H1 (cell line): ENCODE data around the gene DNM2. TPM values are rescaled to one million over a fixed set of nuclear protein-coding genes. Genes with fewer than 3 reads are reported as not detected.

Source experiments
- CTCF ChIA-PET: fragments of 300-600 bp; sonication (Branson Sonifier 250); formaldehyde crosslinking; loops from one replicate; lab custom pipeline; 2021; ENCODE audit not compliant: partially characterized antibody; lab: Charles Lee
- POLR2A ChIA-PET: fragments of 300-600 bp; sonication (Branson Sonifier 250); formaldehyde crosslinking; loops from one replicate; lab custom pipeline; 2021; ENCODE audit warnings: inconsistent platforms; ENCODE audit not compliant: partially characterized antibody; lab: Charles Lee
- DNase-seq, 2 experiments: peaks; one replicate each; pipeline versions ENCODE4 v3.0.0 to v3.0.0-alpha.2; 2010 to 2022; ENCODE audit warnings: low spot score in 2 of 2, low read depth in 1 of 2, mixed read lengths in 1 of 2
- FAIRE-seq: peaks from 2 replicates; lab custom pipeline; 2011; peaks lifted over from hg19 to GRCh38; lab: Jason Lieb, UNC
- H2AFZ ChIP-seq: 2 replicates; pipeline ENCODE4 v1.8.1; 2012; ENCODE audit warnings: low read length, inconsistent platforms
- H2AK5ac ChIP-seq: 2 replicates; pipeline ENCODE4 v1.6.1; 2013; ENCODE audit warnings: low read depth, low read length
- H2BK120ac ChIP-seq: replicated peaks from 2 replicates; pipeline ENCODE3; 2013; ENCODE audit warnings: low read depth, low read length, inconsistent platforms
- H2BK12ac ChIP-seq: 2 replicates; pipeline ENCODE4 v1.6.1; 2013; ENCODE audit warnings: low read depth, low read length
- H2BK15ac ChIP-seq: 2 replicates; pipeline ENCODE4 v1.6.1; 2013; ENCODE audit warnings: low read length
- H2BK20ac ChIP-seq: 2 replicates; pipeline ENCODE4 v1.6.1; 2013; ENCODE audit warnings: low read length
- H2BK5ac ChIP-seq: 2 replicates; pipeline ENCODE4 v1.6.1; 2013; ENCODE audit warnings: low read depth, low read length
- H3K14ac ChIP-seq: 2 replicates; pipeline ENCODE4 v1.6.1; 2013; ENCODE audit warnings: inconsistent platforms; ENCODE audit not compliant: insufficient read length
- H3K18ac ChIP-seq: 2 replicates; pipeline ENCODE4 v1.6.1; 2013; ENCODE audit warnings: low read length; ENCODE audit errors: extremely low read depth
- H3K23ac ChIP-seq: 2 replicates; pipeline ENCODE4 v1.6.1; 2013; ENCODE audit warnings: inconsistent platforms; ENCODE audit not compliant: insufficient read length
- H3K23me2 ChIP-seq: 2 replicates; pipeline ENCODE4 v1.6.1; 2013; ENCODE audit warnings: low read depth, low read length
- H3K27ac ChIP-seq: 2 replicates; pipeline ENCODE4 v1.6.1; 2011; ENCODE audit warnings: low read depth, low read length, inconsistent platforms
- H3K27me3 ChIP-seq, 4 experiments: replicated peaks in 1 of 4; 1 replicate in 1 of 4; 2 replicates in 3 of 4; pipeline versions ENCODE4 v1.6.1 to v1.8.1; 2011 to 2013; ENCODE audit warnings: low read length in 3 of 4, mild to moderate bottlenecking in 3 of 4, inconsistent platforms in 2 of 4, mixed read lengths in 2 of 4, moderate library complexity in 1 of 4; ENCODE audit not compliant: control insufficient read depth in 3 of 4, insufficient read depth in 3 of 4; ENCODE audit errors: extremely low read depth in 1 of 4
- H3K36me3 ChIP-seq, 4 experiments: 2 replicates each; pipeline versions ENCODE4 v1.6.1 to v1.8.1; 2011 to 2013; ENCODE audit warnings: mild to moderate bottlenecking in 4 of 4, low read length in 3 of 4, moderate library complexity in 2 of 4, control low read depth in 1 of 4, inconsistent platforms in 1 of 4; ENCODE audit not compliant: insufficient read depth in 4 of 4, control insufficient read depth in 2 of 4
- H3K4ac ChIP-seq: replicated peaks from 2 replicates; pipeline ENCODE3; 2013; ENCODE audit warnings: low read length, low read depth, mixed read lengths, inconsistent platforms; ENCODE audit not compliant: insufficient read length
- H3K4me1 ChIP-seq, 4 experiments: replicated peaks in 1 of 4; 1 replicate in 1 of 4; 2 replicates in 3 of 4; pipeline versions ENCODE4 v1.6.1 to v1.8.1; 2011 to 2013; ENCODE audit warnings: low read length in 3 of 4, inconsistent platforms in 2 of 4, mixed read lengths in 1 of 4; ENCODE audit not compliant: insufficient read depth in 4 of 4, control insufficient read depth in 3 of 4
- H3K4me2 ChIP-seq, 2 experiments: 2 replicates each; pipeline versions ENCODE4 v1.6.1 to v1.8.1; 2011 to 2013; ENCODE audit warnings: low read depth in 2 of 2, low read length in 2 of 2, control low read depth in 1 of 2, inconsistent platforms in 1 of 2, mild to moderate bottlenecking in 1 of 2; ENCODE audit not compliant: insufficient read depth in 1 of 2
- H3K4me3 ChIP-seq, 4 experiments: fragments of 200-600, 300-600 bp in 1 of 4; sonication (generic), shearing (Covaris generic), sonication (Bioruptor Twin) in 1 of 4; 2 replicates each; pipeline versions ENCODE4 v1.5.1 to v1.8.1; 2011 to 2016; ENCODE audit warnings: low read length in 4 of 4, low read depth in 3 of 4, control low read depth in 2 of 4, inconsistent platforms in 2 of 4, mild to moderate bottlenecking in 2 of 4, mixed read lengths in 1 of 4, moderate library complexity in 1 of 4; ENCODE audit not compliant: insufficient read depth in 2 of 4; ENCODE audit errors: extremely low read depth in 1 of 4
- H3K56ac ChIP-seq: replicated peaks from 2 replicates; pipeline ENCODE3; 2013; ENCODE audit warnings: low read depth, mild to moderate bottlenecking, mixed read lengths, low read length, inconsistent platforms; ENCODE audit not compliant: insufficient read length
- H3K79me1 ChIP-seq: 2 replicates; pipeline ENCODE4 v1.6.1; 2013; ENCODE audit warnings: low read depth, low read length, control low read depth
- H3K79me2 ChIP-seq, 2 experiments: 2 replicates each; pipeline versions ENCODE4 v1.6.1 to v1.8.1; 2012 to 2013; ENCODE audit warnings: low read length in 2 of 2, mild to moderate bottlenecking in 2 of 2, inconsistent platforms in 1 of 2; ENCODE audit not compliant: insufficient read depth in 2 of 2, control insufficient read depth in 1 of 2
- H3K9ac ChIP-seq, 4 experiments: replicated peaks in 1 of 4; 1 replicate in 1 of 4; 2 replicates in 3 of 4; pipeline versions ENCODE4 v1.6.1 to v1.8.1; 2011 to 2013; ENCODE audit warnings: low read depth in 3 of 4, low read length in 3 of 4, control low read depth in 2 of 4, mild to moderate bottlenecking in 2 of 4, moderate library complexity in 2 of 4, inconsistent platforms in 1 of 4; ENCODE audit errors: extremely low read depth in 1 of 4
- H3K9me3 ChIP-seq, 2 experiments: 2 replicates each; pipeline versions ENCODE4 v1.6.1 to v1.8.1; 2012 to 2013; ENCODE audit warnings: mild to moderate bottlenecking in 2 of 2, moderate library complexity in 2 of 2, control low read depth in 1 of 2, inconsistent platforms in 1 of 2, low read depth in 1 of 2, low read length in 1 of 2, mixed read lengths in 1 of 2; ENCODE audit not compliant: insufficient read depth in 2 of 2
- H4K20me1 ChIP-seq, 2 experiments: replicated peaks in 1 of 2; 2 replicates each; pipeline versions ENCODE3 to v1.8.1; 2011 to 2013; ENCODE audit warnings: inconsistent platforms in 2 of 2, low read length in 2 of 2, mild to moderate bottlenecking in 1 of 2; ENCODE audit not compliant: insufficient read depth in 2 of 2, control insufficient read depth in 1 of 2
- H4K5ac ChIP-seq: 2 replicates; pipeline ENCODE4 v1.6.1; 2013; ENCODE audit warnings: low read length, low read depth, mixed read lengths, inconsistent platforms; ENCODE audit not compliant: insufficient read length
- H4K8ac ChIP-seq: 2 replicates; pipeline ENCODE4 v1.8.0; 2013; ENCODE audit warnings: mild to moderate bottlenecking, moderate library complexity, low read length, inconsistent platforms; ENCODE audit not compliant: insufficient read depth; ENCODE audit errors: extremely low read depth
- H4K91ac ChIP-seq: replicated peaks from 2 replicates; pipeline ENCODE3; 2013; ENCODE audit warnings: low read length, mixed read lengths, inconsistent platforms; ENCODE audit not compliant: insufficient read length
- HDAC6 ChIP-seq: IDR thresholded peaks from one replicate; pipeline ENCODE4 v1.7.1; 2012; ENCODE audit warnings: low read depth, mild to moderate bottlenecking, inconsistent platforms, low read length, moderate library complexity
- POLR2A ChIP-seq, 2 experiments: IDR thresholded peaks; 1 replicate in 1 of 2; 2 replicates in 1 of 2; pipeline ENCODE4 v1.6.1; 2011; ENCODE audit warnings: low read depth in 2 of 2, low read length in 2 of 2, mild to moderate bottlenecking in 2 of 2; ENCODE audit errors: control extremely low read depth in 1 of 2
- POLR2AphosphoS5 ChIP-seq: IDR thresholded peaks from 2 replicates; pipeline ENCODE4 v1.6.1; 2011; ENCODE audit warnings: low read depth, low read length
- RNF2 ChIP-seq: fragments of 200-900, 300-1000 bp; sonication (generic); IDR thresholded peaks from 2 replicates; pipeline ENCODE4 v1.7.1; 2016; ENCODE audit warnings: borderline replicate concordance, low read depth, mild to moderate bottlenecking, antibody characterized with exemption, low read length; ENCODE audit not compliant: poor library complexity, severe bottlenecking; ENCODE audit errors: missing control alignments
- TAF7 ChIP-seq: optimal IDR thresholded peaks from 2 replicates; pipeline ENCODE3; 2011; ENCODE audit warnings: low read depth, mild to moderate bottlenecking, inconsistent platforms, low read length, moderate library complexity, borderline replicate concordance
- TBP ChIP-seq: IDR thresholded peaks from 2 replicates; pipeline ENCODE4 v1.6.1; 2011; ENCODE audit warnings: low read depth, low read length, improper control_type of control experiment
- WGBS, 2 experiments: shearing (Covaris generic) in 1 of 2; methylation state at CpG; one replicate each; pipeline versions ENCODE4 v1.1.6 to v1.1.7; 2013 to 2015; ENCODE audit warnings: low lambda C conversion rate in 2 of 2, mixed read lengths in 2 of 2, inconsistent platforms in 1 of 2, low coverage in 1 of 2, missing lambda C conversion rate in 1 of 2; ENCODE audit not compliant: insufficient replicate concordance in 2 of 2, insufficient coverage in 1 of 2, insufficient read length in 1 of 2; ENCODE audit errors: extremely low coverage in 1 of 2, missing lambda C conversion rate in 1 of 2; 5-methylcytosine and 5-hydroxymethylcytosine counted together
- polyA plus RNA-seq, 7 experiments: library from polyadenylated mRNA; depleted of rRNA in 3 of 7; stranded (reverse) in 5 of 7; unstranded in 2 of 7; fragments of >200 nt in 5 of 7; fragments of 200-250 nt in 2 of 7; gene quantifications; 1 replicate in 5 of 7; 2 replicates in 1 of 7; 4 replicates in 1 of 7; pipeline versions ENCODE4 v1.2.1 to v1.2.3, GENCODE V29; 2011 to 2013; ENCODE audit warnings: missing spikeins in 2 of 7, mixed read lengths in 2 of 7
- total RNA-seq: library from RNA; stranded (reverse); fragmentation: NEBNext Ultra II Directional; extraction: Animal tissue kit (Norgen Biotek cat#: 25700); gene quantifications from 2 replicates; pipeline ENCODE4 v1.2.1, GENCODE V29; 2021

Gene DNM2
- total and polyA plus RNA-seq, 2 of the 8 experiments (the other 6 are each of a cell fraction or from before 2014, with no cell fraction given) = 61.9 to 120 TPM

GRCh38 chr19:10838377-10838776, 120.5 kb downstream of the DNM2 start:
- ChIA-PET CTCF (interaction anchor here (1.6 to 21.2 kb wide), 3 partner anchors 17 to 27 kb away, joined by 5 to 249 read pairs (median 77); no protein-coding TSS in a partner anchor), POLR2A (interaction anchor here (0.7 to 1.4 kb wide), 3 partner anchors 14 to 113 kb away, joined by 3 to 4 read pairs (median 3); no protein-coding TSS in a partner anchor)
- Histone ChIP-seq H3K9ac (0 out of 7 replicates have a peak overlapping the region, but pooled peaks of 1 of the 4 experiments have one; percentile 0), H3K27ac (peak overlapping the region; percentile 2; the same call in 1 of the 2 replicates), H2AFZ (no peak overlapping the region)
- TF ChIP-seq RNF2 (no peak), HDAC6 (no peak), POLR2AphosphoS5 (peak; percentile 19; the same call in 1 of the 2 replicates), TAF7 (peak; percentile 91), POLR2A (IDR thresholded peaks at IDR 0.05; ENCODE audit: control extremely low read depth in 1 of 2, low read depth in 2 of 2, low read length in 2 of 2) (peak in 1 of 2 experiments; percentile 63; a peak in 1 of 3 replicates), TBP (peak; percentile 65)
- TF ChIP-seq, all 59 proteins: peak for 4
- peaks cover 8% of the 10 kb centered on the region; the same call in 1 of the 2 replicates for H3K23me2 ChIP-seq
- H3K4me1 ChIP-seq = peaks cover 3 to 10% (median 6%) of the 10 kb centered on the region in 4 experiments
- no peak overlapping the region for H2BK15ac ChIP-seq
- H4K8ac ChIP-seq = no peak overlapping the region
- peak overlapping the region; percentile 47 for H2BK120ac ChIP-seq
- peaks cover 4% of the 10 kb centered on the region; the same call in 1 of the 2 replicates for H3K79me1 ChIP-seq
- H3K36me3 ChIP-seq = peaks cover 0 to 8% (median 0%) of the 10 kb centered on the region in 4 experiments; a peak in 3 of 8 replicates
- H3K14ac ChIP-seq = no peak overlapping the region
- H2BK5ac ChIP-seq = no peak overlapping the region
- no peak overlapping the region for H3K4me3 ChIP-seq
- H3K79me2 ChIP-seq = no peaks in the 10 kb centered on the region
- H4K5ac ChIP-seq = no peak overlapping the region
- no peak overlapping the region for H3K18ac ChIP-seq
- peak overlapping the region in 1 of 2 experiments; percentile 31; a peak in 1 of 4 replicates for H3K4me2 ChIP-seq
- H2BK20ac ChIP-seq = no peak overlapping the region
- H4K20me1 ChIP-seq = peaks cover 0 to 5% of the 10 kb centered on the region in 2 experiments
- no peak overlapping the region for H2AK5ac ChIP-seq
- WGBS, 2 experiments = 86% methylated on average over 11 of the region's 11 CpGs; no CpG with 5 or more reads in 1 of the 2 experiments
- H3K23ac ChIP-seq = no peak overlapping the region
- no peak overlapping the region for H3K4ac ChIP-seq
- no peak overlapping the region for H4K91ac ChIP-seq
- no peak overlapping the region for H2BK12ac ChIP-seq
- peaks cover 0 to 4% (median 0%) of the 10 kb centered on the region in 4 experiments; a peak in 1 of 7 replicates for H3K27me3 ChIP-seq
- H3K56ac ChIP-seq = no peak overlapping the region
- DNase-seq (no peak), FAIRE-seq (no peak)
- H3K9me3 ChIP-seq = peaks cover 0 to 4% of the 10 kb centered on the region in 2 experiments; a peak in 1 of 4 replicates
